ENCODE measurements around the gene MAB21L4. TPM values are rescaled to one million over a fixed set of nuclear protein-coding genes. Genes with fewer than 3 reads are reported as not detected.

MAB21L4 gene
- total RNA-seq, 4 donors from 2014 or later, result not detected

DNA sequence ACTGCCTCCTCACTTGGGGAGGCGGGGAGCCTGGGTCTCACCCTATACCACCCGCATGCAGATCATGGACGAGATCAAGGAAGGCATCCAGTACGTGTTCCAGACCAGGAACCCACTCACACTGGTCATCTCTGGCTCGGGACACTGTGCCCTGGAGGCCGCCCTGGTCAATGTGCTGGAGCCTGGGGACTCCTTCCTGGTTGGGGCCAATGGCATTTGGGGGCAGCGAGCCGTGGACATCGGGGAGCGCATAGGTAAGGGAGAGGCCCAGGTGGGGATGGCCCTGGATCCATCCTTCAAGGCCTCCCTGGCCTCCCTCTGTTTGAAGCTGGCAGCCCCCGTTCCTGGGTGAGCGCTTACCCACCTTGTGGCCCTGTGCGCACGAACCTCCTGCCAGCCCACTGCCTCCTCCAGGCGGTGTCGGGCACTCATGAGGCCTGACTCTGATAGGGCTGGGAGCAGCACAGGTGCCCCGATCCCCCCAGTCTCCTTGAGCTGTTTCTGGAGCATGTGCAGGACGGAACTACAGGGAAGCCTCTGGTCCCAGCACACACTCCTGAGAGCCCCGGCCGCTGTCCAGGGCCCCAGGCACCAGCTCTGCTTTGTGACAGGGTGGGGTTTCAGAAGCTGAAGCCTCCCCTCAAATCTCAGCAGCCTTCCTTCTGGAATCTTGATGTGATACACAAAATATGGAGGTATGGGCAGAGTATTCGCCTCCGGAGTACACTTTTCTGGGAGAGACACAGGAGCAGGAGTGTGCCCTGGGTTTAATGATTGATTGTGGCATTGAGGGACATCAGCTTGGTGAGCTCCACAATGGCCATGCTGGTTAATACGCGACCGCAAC is 26.6 kb downstream of the MAB21L4 start:
- TF ChIP-seq CTCF (IDR thresholded peaks at IDR 0.05), result no peak
- ATAC-seq (ENCODE audit: low FRiP score), result no peak
- no peak for DNase-seq (ENCODE audit: low spot score)

DNA sequence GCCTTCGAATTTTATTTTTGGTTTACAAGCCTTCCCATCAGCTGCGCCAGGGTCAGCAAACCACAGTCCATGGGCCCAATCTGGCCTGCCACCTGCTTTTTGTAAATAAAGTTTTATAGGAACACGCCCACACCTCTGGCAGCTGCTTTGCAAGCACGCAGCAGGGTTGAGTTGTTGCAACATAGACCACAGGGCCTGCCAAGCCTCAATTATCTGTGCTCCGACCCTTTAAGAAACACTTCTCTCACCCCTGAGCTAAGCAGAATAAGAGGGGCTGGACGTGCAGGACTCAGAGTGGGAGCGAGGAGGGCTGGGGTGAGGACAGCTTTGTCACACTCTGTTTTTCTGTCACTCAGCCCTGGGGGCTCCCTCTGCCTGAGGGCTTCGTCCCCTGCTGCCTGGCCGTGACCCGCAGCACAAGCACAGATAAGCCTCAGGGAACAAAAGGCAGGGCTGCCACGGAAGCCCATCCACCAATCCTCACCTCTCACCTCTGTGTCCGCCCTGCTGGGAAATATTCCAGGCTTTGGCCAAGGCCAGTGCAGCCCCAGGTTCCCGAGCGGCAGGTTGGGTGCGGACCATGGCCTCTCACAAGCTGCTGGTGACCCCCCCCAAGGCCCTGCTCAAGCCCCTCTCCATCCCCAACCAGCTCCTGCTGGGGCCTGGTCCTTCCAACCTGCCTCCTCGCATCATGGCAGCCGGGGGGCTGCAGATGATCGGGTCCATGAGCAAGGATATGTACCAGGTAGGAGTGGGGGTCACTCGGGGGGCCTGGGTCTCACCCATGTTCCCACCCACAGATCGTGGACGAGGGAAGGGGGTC is 27.5 kb downstream of the MAB21L4 start, which contains the start of gene AGXT:
Gene AGXT (plus strand): TSS at position 539 of the 823 bp plus-strand sequence. CDS start 42 bp downstream, at position 581.
- ATAC-seq (ENCODE audit: low FRiP score), result no peak
- no peak for DNase-seq (ENCODE audit: low spot score)
- no peak for TF ChIP-seq CTCF (IDR thresholded peaks at IDR 0.05)

- DNase-seq (ENCODE audit: low spot score) (no peak), ATAC-seq (ENCODE audit: low FRiP score) (no peak)
- TF ChIP-seq CTCF (IDR thresholded peaks at IDR 0.05), result no peak
Measured at GRCh38 chr2:240865391-240865790, 30.6 kb downstream of the MAB21L4 start.

- no peak for TF ChIP-seq CTCF (IDR thresholded peaks at IDR 0.05)
- DNase-seq (ENCODE audit: low spot score) (no peak), ATAC-seq (ENCODE audit: low FRiP score) (no peak)
Measured at GRCh38 chr2:240864475-240864874, 31.5 kb downstream of the MAB21L4 start.

DNA sequence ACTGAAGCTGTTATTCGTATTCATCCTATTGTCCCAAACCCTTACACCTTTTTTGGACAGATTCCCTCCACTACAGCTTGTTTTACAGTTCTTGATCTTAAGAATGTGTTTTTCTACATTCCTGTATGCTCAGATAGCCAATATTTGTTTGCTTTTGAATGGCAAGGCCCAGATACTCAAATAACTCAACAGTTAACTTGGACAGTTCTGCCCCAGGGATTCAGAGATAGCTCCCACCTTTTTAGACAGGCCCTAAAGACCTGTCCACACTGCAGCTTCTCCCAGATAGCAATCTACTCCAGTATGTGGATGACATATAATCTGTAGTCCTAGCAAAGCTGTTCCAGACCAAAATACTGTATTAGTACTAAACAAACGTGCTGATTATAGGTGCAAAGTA is 34.4 kb downstream of the MAB21L4 start:
- DNase-seq (ENCODE audit: low spot score), result no peak
- no peak for ATAC-seq (ENCODE audit: low FRiP score)
- no peak for TF ChIP-seq CTCF (IDR thresholded peaks at IDR 0.05)

GRCh38 chr2:240858871-240859270 is 37.1 kb downstream of the MAB21L4 start:
- DNase-seq (ENCODE audit: low spot score) (no peak), ATAC-seq (ENCODE audit: low FRiP score) (no peak)
- TF ChIP-seq CTCF (IDR thresholded peaks at IDR 0.05), result no peak

Measured in omental fat pad (tissue), 4 donors.